ENCODE results near the gene DNAI7. TPM values are rescaled to one million over a fixed set of nuclear protein-coding genes. Genes with fewer than 3 reads are reported as not detected.

The DNAI7 gene
- total and polyA plus RNA-seq, 2 of the 13 experiments (the other 11 are each of a cell fraction or from before 2014, with no cell fraction given) = 0.04 to 0.25 TPM

DNA sequence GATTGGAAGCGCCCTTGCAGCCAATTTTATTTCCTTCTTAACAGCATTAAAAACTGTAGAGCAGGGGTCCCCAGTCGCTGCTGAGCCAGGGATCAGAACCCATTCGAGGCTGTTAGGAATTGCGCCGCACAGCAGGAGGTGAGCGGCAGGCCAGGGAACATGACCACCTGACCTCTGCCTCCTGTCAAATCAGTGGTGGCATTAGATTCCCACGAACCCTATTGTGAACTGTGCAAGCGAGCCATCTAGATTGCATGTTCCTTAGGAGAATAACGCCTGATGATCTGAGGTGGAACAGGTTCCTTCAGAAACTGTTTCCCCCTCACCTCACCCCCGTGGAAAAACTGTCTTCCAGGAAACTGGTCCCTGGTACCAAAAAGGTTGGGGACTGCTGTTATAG, 107.4 kb downstream of the DNAI7 start:
- intact Hi-C loops (cut with micrococcal nuclease; ENCODE audit: unreplicated experiment) (no loop called here), in situ Hi-C loops (cut with HindIII; ENCODE audit: extremely low pct_ligation_motif_present, low pct_unique_long_range_greater_than_20kb) (no loop called here)
- Histone ChIP-seq H3K36me3 (replicated peaks in 1 of 2; ENCODE audit: control insufficient read depth in 1 of 2, insufficient read depth in 2 of 2, low read length in 2 of 2) (no peaks in the 10 kb centered on the region), H3K4me1 (ENCODE audit: insufficient read depth, low read length) (no peaks in the 10 kb centered on the region), H3K4me2 (ENCODE audit: low read depth, low read length) (no peak overlapping the region), H3K4me3 (replicated peaks in 1 of 3; ENCODE audit: insufficient read depth in 1 of 3, low read depth in 2 of 3, low read length in 3 of 3) (no peak overlapping the region), H3K27me3 (ENCODE audit: control insufficient read depth in 1 of 2, insufficient read depth in 2 of 2, low read length in 2 of 2) (no peaks in the 10 kb centered on the region), H3K27ac (ENCODE audit: extremely low read length, insufficient read depth, low read length) (no peak overlapping the region), H3K9me3 (ENCODE audit: low read length) (no peaks in the 10 kb centered on the region), H3K79me2 (ENCODE audit: insufficient read depth, low read length) (no peaks in the 10 kb centered on the region), H2AFZ (ENCODE audit: low read length) (no peak overlapping the region), H3K9ac (ENCODE audit: insufficient read depth, low read depth, low read length) (no peak overlapping the region), H4K20me1 (ENCODE audit: insufficient read depth, low read length) (no peaks in the 10 kb centered on the region)
- ATAC-seq = no peak
- no TSS peak for BruUV-seq (replicated peaks)
- CTCF ChIA-PET (ENCODE audit: low intra/inter-chr PET ratio, low total read pairs) = no interaction called here
- POLR2A ChIA-PET = no interaction called here
- WGBS (ENCODE audit: low lambda C conversion rate) = 66% methylated on average over 10 of the region's 10 CpGs
- FAIRE-seq = no peak
- DNase-seq (ENCODE audit: low spot score) = no peak
- TF ChIP-seq, protein P1, sequence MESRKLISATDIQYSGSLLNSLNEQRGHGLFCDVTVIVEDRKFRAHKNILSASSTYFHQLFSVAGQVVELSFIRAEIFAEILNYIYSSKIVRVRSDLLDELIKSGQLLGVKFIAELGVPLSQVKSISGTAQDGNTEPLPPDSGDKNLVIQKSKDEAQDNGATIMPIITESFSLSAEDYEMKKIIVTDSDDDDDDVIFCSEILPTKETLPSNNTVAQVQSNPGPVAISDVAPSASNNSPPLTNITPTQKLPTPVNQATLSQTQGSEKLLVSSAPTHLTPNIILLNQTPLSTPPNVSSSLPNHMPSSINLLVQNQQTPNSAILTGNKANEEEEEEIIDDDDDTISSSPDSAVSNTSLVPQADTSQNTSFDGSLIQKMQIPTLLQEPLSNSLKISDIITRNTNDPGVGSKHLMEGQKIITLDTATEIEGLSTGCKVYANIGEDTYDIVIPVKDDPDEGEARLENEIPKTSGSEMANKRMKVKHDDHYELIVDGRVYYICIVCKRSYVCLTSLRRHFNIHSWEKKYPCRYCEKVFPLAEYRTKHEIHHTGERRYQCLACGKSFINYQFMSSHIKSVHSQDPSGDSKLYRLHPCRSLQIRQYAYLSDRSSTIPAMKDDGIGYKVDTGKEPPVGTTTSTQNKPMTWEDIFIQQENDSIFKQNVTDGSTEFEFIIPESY (CRISPR knock-in tag; IDR thresholded peaks at IDR 0.05) = no peak
- TF ChIP-seq EED (CRISPR knock-in tag; IDR thresholded peaks at IDR 0.05) (no peak), ZNF607 (CRISPR knock-in tag; IDR thresholded peaks at IDR 0.05; ENCODE audit: borderline replicate concordance) (no peak), KLF9 (CRISPR knock-in tag; IDR thresholded peaks at IDR 0.05; ENCODE audit: low read depth) (no peak), FIP1L1 (IDR thresholded peaks at IDR 0.05; ENCODE audit: borderline replicate concordance, insufficient read depth, low read depth, low read length) (no peak), FOXC1 (CRISPR knock-in tag; IDR thresholded peaks at IDR 0.05; ENCODE audit: borderline replicate concordance) (no peak), HNRNPLL (IDR thresholded peaks at IDR 0.05; ENCODE audit: low read depth, low read length, poor library complexity, severe bottlenecking) (no peak), ZNF768 (CRISPR knock-in tag; IDR thresholded peaks at IDR 0.05) (no peak), ZNF160 (CRISPR knock-in tag; IDR thresholded peaks at IDR 0.05) (no peak), YY1 (IDR thresholded peaks at IDR 0.05; ENCODE audit: insufficient read depth, insufficient replicate concordance, low read depth, low read length) (no peak), RELA (CRISPR knock-in tag; IDR thresholded peaks at IDR 0.05) (no peak)
- TF ChIP-seq, protein P2, sequence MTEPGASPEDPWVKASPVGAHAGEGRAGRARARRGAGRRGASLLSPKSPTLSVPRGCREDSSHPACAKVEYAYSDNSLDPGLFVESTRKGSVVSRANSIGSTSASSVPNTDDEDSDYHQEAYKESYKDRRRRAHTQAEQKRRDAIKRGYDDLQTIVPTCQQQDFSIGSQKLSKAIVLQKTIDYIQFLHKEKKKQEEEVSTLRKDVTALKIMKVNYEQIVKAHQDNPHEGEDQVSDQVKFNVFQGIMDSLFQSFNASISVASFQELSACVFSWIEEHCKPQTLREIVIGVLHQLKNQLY (CRISPR knock-in tag; IDR thresholded peaks at IDR 0.05) = no peak
- TF ChIP-seq, protein P3, sequence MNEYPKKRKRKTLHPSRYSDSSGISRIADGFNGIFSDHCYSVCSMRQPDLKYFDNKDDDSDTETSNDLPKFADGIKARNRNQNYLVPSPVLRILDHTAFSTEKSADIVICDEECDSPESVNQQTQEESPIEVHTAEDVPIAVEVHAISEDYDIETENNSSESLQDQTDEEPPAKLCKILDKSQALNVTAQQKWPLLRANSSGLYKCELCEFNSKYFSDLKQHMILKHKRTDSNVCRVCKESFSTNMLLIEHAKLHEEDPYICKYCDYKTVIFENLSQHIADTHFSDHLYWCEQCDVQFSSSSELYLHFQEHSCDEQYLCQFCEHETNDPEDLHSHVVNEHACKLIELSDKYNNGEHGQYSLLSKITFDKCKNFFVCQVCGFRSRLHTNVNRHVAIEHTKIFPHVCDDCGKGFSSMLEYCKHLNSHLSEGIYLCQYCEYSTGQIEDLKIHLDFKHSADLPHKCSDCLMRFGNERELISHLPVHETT (CRISPR knock-in tag; conservative IDR thresholded peaks at IDR 0.05) = no peak
- TF ChIP-seq, protein P4, sequence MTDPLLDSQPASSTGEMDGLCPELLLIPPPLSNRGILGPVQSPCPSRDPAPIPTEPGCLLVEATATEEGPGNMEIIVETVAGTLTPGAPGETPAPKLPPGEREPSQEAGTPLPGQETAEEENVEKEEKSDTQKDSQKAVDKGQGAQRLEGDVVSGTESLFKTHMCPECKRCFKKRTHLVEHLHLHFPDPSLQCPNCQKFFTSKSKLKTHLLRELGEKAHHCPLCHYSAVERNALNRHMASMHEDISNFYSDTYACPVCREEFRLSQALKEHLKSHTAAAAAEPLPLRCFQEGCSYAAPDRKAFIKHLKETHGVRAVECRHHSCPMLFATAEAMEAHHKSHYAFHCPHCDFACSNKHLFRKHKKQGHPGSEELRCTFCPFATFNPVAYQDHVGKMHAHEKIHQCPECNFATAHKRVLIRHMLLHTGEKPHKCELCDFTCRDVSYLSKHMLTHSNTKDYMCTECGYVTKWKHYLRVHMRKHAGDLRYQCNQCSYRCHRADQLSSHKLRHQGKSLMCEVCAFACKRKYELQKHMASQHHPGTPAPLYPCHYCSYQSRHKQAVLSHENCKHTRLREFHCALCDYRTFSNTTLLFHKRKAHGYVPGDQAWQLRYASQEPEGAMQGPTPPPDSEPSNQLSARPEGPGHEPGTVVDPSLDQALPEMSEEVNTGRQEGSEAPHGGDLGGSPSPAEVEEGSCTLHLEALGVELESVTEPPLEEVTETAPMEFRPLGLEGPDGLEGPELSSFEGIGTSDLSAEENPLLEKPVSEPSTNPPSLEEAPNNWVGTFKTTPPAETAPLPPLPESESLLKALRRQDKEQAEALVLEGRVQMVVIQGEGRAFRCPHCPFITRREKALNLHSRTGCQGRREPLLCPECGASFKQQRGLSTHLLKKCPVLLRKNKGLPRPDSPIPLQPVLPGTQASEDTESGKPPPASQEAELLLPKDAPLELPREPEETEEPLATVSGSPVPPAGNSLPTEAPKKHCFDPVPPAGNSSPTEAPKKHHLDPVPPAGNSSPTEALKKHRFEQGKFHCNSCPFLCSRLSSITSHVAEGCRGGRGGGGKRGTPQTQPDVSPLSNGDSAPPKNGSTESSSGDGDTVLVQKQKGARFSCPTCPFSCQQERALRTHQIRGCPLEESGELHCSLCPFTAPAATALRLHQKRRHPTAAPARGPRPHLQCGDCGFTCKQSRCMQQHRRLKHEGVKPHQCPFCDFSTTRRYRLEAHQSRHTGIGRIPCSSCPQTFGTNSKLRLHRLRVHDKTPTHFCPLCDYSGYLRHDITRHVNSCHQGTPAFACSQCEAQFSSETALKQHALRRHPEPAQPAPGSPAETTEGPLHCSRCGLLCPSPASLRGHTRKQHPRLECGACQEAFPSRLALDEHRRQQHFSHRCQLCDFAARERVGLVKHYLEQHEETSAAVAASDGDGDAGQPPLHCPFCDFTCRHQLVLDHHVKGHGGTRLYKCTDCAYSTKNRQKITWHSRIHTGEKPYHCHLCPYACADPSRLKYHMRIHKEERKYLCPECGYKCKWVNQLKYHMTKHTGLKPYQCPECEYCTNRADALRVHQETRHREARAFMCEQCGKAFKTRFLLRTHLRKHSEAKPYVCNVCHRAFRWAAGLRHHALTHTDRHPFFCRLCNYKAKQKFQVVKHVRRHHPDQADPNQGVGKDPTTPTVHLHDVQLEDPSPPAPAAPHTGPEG (CRISPR knock-in tag; IDR thresholded peaks at IDR 0.05) = no peak
